Endometrial microvascular endothelial cells (primary cell): ENCODE data around the gene OR5H6. TPM values are rescaled to one million over a fixed set of nuclear protein-coding genes. Genes with fewer than 3 reads are reported as not detected.
"Not testable (repeated sequence)": the region's sequence is repeated elsewhere in the genome, so short reads cannot be mapped to it uniquely, and the experiment has no call there.

Experiments
- in situ Hi-C: cut with HindIII; loops from 2 replicates; pipeline ENCODE4 v1.10.0; 2017; ENCODE audit warnings: low sequenced_read_pairs, low pct_unique_long_range_greater_than_20kb; ENCODE audit errors: inconsistent ontology term
- total RNA-seq: library from RNA; depleted of rRNA; stranded (reverse); fragments of >200 nt; gene quantifications from one replicate; pipeline ENCODE4 v1.2.3, GENCODE V29; 2015; ENCODE audit errors: inconsistent ontology term

The OR5H6 gene
- total RNA-seq, result not detected

DNA sequence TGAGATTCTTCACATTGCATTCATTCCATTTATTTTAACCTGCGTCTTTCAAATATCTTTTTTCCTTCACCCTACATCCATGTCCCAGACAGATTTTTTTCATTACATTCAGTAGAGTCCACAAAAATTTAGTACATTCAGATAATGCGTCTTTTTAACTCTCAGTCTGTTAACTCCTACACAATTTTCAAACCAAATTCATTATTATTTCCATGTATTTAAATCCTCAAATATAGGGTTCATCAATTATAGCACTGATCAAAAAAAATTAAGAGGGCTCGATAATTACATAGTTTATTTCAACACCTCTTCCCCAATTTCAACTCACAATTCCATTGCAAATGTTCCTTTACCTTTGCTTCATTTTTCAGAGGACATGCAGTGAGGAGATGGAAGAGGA, at the start of gene OR5H6:
TSS of gene OR5H6 (plus strand) at position 301 of the 400 bp plus-strand sequence. CDS start at position 390, 89 bp downstream.
- in situ Hi-C loops, result no loop called here

DNA sequence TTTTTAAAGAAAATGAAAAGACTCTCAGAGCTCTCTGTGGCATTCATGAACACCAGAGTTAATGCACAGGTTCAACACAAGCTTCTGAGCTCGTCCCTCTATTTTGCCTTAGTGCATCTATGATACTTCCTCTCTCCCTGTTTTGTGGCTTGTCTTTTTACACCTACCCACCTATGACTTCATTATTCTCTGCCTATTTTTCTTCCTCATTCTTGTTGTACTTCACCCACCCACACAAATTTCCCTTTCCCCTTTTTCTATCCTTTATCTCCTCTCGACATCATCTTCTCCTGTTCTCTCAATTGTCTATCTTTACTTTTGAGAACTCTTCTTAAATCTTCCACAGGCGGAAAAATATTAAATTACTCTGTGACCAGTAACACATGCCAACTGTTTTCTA, 49.0 kb upstream of the OR5H6 start:
- in situ Hi-C loops, result no loop called here

DNA sequence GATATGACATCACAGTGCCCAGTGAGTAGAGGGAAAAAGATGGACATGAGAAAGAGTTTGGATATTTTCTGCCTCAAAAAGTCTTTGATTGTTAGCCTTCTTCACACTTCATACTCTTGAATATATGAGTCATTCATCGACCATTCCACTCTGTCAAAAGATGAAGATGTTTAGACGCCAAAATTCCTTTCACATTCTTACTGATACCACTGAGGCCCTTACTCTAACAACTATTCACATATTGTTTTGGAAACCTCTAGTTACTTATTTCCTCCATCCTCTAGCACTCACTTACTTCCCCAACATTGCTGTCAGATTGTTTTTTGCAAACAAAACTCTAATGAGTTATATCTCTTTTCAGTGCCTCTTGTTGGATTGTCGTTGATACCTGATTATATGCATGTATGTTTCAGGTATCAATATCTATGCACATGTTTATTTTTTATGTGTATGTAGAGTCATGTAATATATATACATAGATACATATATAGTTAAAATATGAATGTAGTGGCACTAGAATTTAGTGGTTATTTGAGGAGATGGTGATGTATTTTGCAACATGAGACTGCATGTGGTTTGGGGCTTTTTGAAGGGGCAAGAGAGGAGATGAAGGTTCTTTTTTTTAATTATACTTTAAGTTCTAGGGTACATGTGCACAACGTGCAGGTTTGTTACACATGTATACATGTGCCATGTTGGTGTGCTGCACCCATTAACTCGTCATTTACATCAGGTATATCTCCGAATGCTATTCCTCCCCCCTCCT, 40.0 kb upstream of the OR5H6 start:
- in situ Hi-C loops, result no loop called here

DNA sequence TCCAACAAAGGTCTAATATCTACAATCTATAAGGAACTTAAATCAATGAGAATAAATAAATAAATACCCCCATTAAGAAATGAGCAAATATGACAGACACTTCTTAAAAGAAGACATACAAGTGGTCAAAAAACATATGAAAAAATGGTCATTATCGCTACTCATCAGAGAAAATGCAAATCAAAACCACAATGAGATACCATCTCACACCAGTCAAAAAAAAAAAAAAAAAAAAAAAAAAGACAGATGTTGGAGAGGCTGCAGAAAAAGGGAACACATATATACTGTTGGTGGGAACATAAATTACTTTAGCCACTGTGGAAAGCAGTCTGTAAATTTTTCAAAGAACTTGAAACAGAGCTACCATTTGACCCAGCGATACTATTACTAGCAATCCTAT, 31.6 kb upstream of the OR5H6 start:
- in situ Hi-C loops, result no loop called here

GRCh38 chr3:98233468-98233867, 30.6 kb upstream of the OR5H6 start:
- in situ Hi-C loops, result no loop called here

- in situ Hi-C loops, result no loop called here
Observed at GRCh38 chr3:98240131-98240530, 23.9 kb upstream of the OR5H6 start.

GRCh38 chr3:98242155-98242554, 21.9 kb upstream of the OR5H6 start:
- in situ Hi-C loops, result no loop called here

GRCh38 chr3:98243843-98244242, 20.2 kb upstream of the OR5H6 start:
- in situ Hi-C loops, result no loop called here

- in situ Hi-C loops, result no loop called here
Observed at GRCh38 chr3:98246142-98246541, 17.9 kb upstream of the OR5H6 start.

DNA sequence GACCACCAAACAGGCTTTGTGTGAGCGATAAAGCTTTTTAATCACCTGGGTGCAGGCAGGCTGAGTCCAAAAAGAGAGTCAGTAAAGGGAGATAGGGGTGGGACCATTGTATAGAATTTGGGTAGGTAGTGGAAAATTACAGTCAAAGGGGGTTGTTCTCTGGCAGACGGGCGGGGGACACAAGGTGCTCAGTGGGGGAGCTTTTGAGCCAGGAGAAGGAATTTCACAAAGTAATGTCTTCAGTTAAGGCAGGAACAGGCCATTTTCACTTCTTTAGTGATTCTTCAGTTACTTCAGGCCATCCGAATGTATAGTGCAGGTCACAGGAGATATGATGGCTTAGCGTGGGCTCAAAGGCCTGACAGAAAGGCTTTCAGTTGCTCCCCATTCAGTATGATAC, 8.0 kb upstream of the OR5H6 start:
- in situ Hi-C loops, result not testable (repeated sequence)

GRCh38 chr3:98259707-98260106, 4.3 kb upstream of the OR5H6 start:
- in situ Hi-C loops, result no loop called here

GRCh38 chr3:98262046-98262445, 2.0 kb upstream of the OR5H6 start:
- in situ Hi-C loops, result no loop called here

- in situ Hi-C loops, result no loop called here
Observed at GRCh38 chr3:98269846-98270245, 5.8 kb downstream of the OR5H6 start.

- in situ Hi-C loops, result no loop called here
Observed at GRCh38 chr3:98272126-98272525, 8.1 kb downstream of the OR5H6 start.

GRCh38 chr3:98274914-98275313, 10.9 kb downstream of the OR5H6 start:
- in situ Hi-C loops, result no loop called here

DNA sequence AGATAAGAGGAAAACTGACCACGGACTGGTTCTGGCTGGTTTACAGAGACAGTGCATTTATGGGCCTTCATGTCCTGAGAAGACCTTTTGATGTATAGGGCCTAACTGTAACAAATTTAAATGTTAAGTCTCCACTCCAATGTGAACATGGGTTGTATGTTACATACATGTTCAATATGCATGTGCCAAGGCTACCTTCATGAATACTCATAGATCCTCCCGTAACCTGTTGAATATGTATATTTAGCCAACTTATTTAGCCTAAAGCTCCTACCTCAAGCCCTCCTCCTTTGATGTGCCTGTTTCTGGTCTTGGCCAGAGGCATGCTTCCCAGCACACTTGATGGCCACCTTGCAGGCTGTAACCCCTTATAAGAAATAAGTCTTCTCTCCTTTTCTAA, 18.2 kb downstream of the OR5H6 start, which contains the start of gene OR5H2:
TSS of gene OR5H2 (plus strand) at position 301 of the 400 bp plus-strand sequence. CDS start 398 bp downstream, outside the sequence.
- in situ Hi-C loops, result no loop called here

GRCh38 chr3:98290916-98291315, 26.9 kb downstream of the OR5H6 start:
- in situ Hi-C loops, result no loop called here

- in situ Hi-C loops, result no loop called here
Observed at GRCh38 chr3:98291332-98291957, 27.4 kb downstream of the OR5H6 start.
